GM12878 (cell line): ENCODE data around the gene TMUB1.

ENCODE experiments used
- CHD2 ChIP-seq: IDR thresholded peaks from 2 replicates; pipeline ENCODE4 v1.6.1; 2011; ENCODE audit warnings: low read depth, low read length, improper control_type of control experiment, borderline replicate concordance
- CREB1 ChIP-seq: IDR thresholded peaks from 2 replicates; pipeline ENCODE4 v1.6.1; 2012; ENCODE audit warnings: low read depth, mild to moderate bottlenecking, inconsistent platforms
- EZH2 ChIP-seq: IDR thresholded peaks from 2 replicates; pipeline ENCODE4 v1.6.1; 2012; ENCODE audit warnings: low read depth, mild to moderate bottlenecking, control low read depth, inconsistent platforms, low read length, borderline replicate concordance; ENCODE audit not compliant: control insufficient read depth
- FOS ChIP-seq: IDR thresholded peaks from 3 replicates; pipeline ENCODE4 v1.6.1; 2011; ENCODE audit warnings: borderline replicate concordance; ENCODE audit not compliant: insufficient read length; ENCODE audit errors: extremely low read depth
- GABPA ChIP-seq: IDR thresholded peaks from 2 replicates; pipeline ENCODE4 v1.6.1; 2014; ENCODE audit warnings: antibody characterized with exemption, low read depth, mild to moderate bottlenecking, inconsistent platforms
- MEF2A ChIP-seq: IDR thresholded peaks from 2 replicates; pipeline ENCODE4 v1.6.1; 2011; ENCODE audit warnings: low read depth, mild to moderate bottlenecking, low read length, moderate library complexity; ENCODE audit not compliant: insufficient read depth
- MTA3 ChIP-seq: IDR thresholded peaks from 2 replicates; pipeline ENCODE4 v1.6.1; 2012; ENCODE audit warnings: low read length, inconsistent platforms, borderline replicate concordance
- NFYA ChIP-seq: IDR thresholded peaks from 2 replicates; pipeline ENCODE4 v1.6.1; 2011; ENCODE audit warnings: low read depth, mild to moderate bottlenecking, low read length, improper control_type of control experiment, borderline replicate concordance
- SIN3A ChIP-seq: IDR thresholded peaks from 2 replicates; pipeline ENCODE4 v1.6.1; 2012; ENCODE audit warnings: low read depth, low read length, improper control_type of control experiment
- SREBF2 ChIP-seq: IDR thresholded peaks from 2 replicates; pipeline ENCODE4 v1.6.1; 2012; ENCODE audit warnings: mild to moderate bottlenecking, low read length
- ZSCAN29 ChIP-seq: fragments of 450-650 bp; IDR thresholded peaks from 2 replicates; pipeline ENCODE4 v1.6.1; 2017; ENCODE audit warnings: mild to moderate bottlenecking, moderate library complexity
- TF ChIP-seq, protein P1 (sequence below), 3 experiments: IDR thresholded peaks in 2 of 3; conservative IDR thresholded peaks in 1 of 3; 2 replicates each; pipeline ENCODE4 v1.5.1; 2011; ENCODE audit warnings: low read depth in 3 of 3, low read length in 3 of 3, mild to moderate bottlenecking in 3 of 3, control low read depth in 2 of 3, moderate library complexity in 2 of 3, inconsistent platforms in 1 of 3, mixed read lengths in 1 of 3; ENCODE audit not compliant: control insufficient read depth in 2 of 3, insufficient read depth in 1 of 3; ENCODE audit errors: extremely low read depth in 1 of 3

- TF ChIP-seq, protein P1, sequence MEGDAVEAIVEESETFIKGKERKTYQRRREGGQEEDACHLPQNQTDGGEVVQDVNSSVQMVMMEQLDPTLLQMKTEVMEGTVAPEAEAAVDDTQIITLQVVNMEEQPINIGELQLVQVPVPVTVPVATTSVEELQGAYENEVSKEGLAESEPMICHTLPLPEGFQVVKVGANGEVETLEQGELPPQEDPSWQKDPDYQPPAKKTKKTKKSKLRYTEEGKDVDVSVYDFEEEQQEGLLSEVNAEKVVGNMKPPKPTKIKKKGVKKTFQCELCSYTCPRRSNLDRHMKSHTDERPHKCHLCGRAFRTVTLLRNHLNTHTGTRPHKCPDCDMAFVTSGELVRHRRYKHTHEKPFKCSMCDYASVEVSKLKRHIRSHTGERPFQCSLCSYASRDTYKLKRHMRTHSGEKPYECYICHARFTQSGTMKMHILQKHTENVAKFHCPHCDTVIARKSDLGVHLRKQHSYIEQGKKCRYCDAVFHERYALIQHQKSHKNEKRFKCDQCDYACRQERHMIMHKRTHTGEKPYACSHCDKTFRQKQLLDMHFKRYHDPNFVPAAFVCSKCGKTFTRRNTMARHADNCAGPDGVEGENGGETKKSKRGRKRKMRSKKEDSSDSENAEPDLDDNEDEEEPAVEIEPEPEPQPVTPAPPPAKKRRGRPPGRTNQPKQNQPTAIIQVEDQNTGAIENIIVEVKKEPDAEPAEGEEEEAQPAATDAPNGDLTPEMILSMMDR (IDR thresholded peaks at IDR 0.05 in 2 of 3, conservative IDR thresholded peaks at IDR 0.05 in 1 of 3; ENCODE audit: control insufficient read depth in 2 of 3, extremely low read depth in 1 of 3, insufficient read depth in 1 of 3, low read depth in 3 of 3, low read length in 3 of 3): no peak
- no peak for TF ChIP-seq CHD2
- no peak for TF ChIP-seq ZSCAN29
- TF ChIP-seq FOS: no peak
- TF ChIP-seq EZH2: no peak
- TF ChIP-seq SIN3A: no peak
- TF ChIP-seq NFYA: no peak
- no peak for TF ChIP-seq MEF2A
- TF ChIP-seq SREBF2: no peak
- no peak for TF ChIP-seq CREB1
- TF ChIP-seq GABPA: no peak
- no peak for TF ChIP-seq MTA3
Observed at GRCh38 chr7:151075662-151075971, 7.7 kb downstream of the TMUB1 start.
